HCT116 (cell line): Measurements from ENCODE around the gene IL1RL1. TPM values are rescaled to one million over a fixed set of nuclear protein-coding genes. Genes with fewer than 3 reads are reported as not detected.

Experiments used
- ATAC-seq: fragments of 200-7000 bp; cut with Tn5 transposase; 2 replicates; pipeline ENCODE4 v1.9.1; 2020; ENCODE audit warnings: mild to moderate bottlenecking, moderate library complexity
- BruUV-seq: library from RNA; stranded (reverse); fragments of 400-500 nt; replicated peaks from 2 replicates; lab custom pipeline; 2021; lab: Mats Ljungman, UMichigan
- CTCF ChIA-PET: fragments of 300-600 bp; sonication (Branson Sonifier 250); formaldehyde crosslinking; loops from one replicate; lab custom pipeline; 2021; ENCODE audit warnings: antibody characterized with exemption; lab: Charles Lee
- POLR2A ChIA-PET: fragments of 300-600, 350-600 bp; sonication (Branson Sonifier 250); formaldehyde crosslinking; loops from one replicate; lab custom pipeline; 2021; ENCODE audit warnings: antibody characterized with exemption; lab: Charles Lee
- RAD21 ChIA-PET, 2 experiments: fragments of 300-600 bp; sonication (Branson Sonifier 250); formaldehyde crosslinking; loops; one replicate each; lab custom pipeline; 2023; ENCODE audit warnings: low total read pairs in 2 of 2; ENCODE audit not compliant: uncharacterized antibody in 2 of 2, unreplicated experiment in 2 of 2, low non-redundant PET in 1 of 2; lab: Charles Lee
- DNase-seq: peaks from one replicate; pipeline ENCODE4 v3.0.0-alpha.2; 2010; ENCODE audit warnings: low read depth, low spot score
- H2AFZ ChIP-seq: fragments of 200-600 bp; shearing (Covaris generic), sonication (generic); 2 replicates; pipeline ENCODE4 v1.6.1; 2017; ENCODE audit warnings: low read depth, mixed run types, mixed read lengths, antibody characterized with exemption, low read length; ENCODE audit not compliant: poor library complexity, severe bottlenecking
- H3K27ac ChIP-seq: 2 replicates; pipeline ENCODE4 v1.5.1; 2012; ENCODE audit warnings: low read depth, low read length
- H3K27me3 ChIP-seq: fragments of 200-600 bp; sonication (generic); 2 replicates; pipeline ENCODE4 v1.6.1; 2016; ENCODE audit warnings: mixed run types, low read length, mixed read lengths; ENCODE audit not compliant: insufficient read depth
- H3K36me3 ChIP-seq, 2 experiments: fragments of 200-500 bp in 1 of 2; fragments of 200-600 bp in 1 of 2; sonication (Bioruptor generic) in 1 of 2; sonication (generic) in 1 of 2; 2 replicates each; pipeline versions ENCODE4 v1.5.1 to v1.6.1; 2014 to 2016; ENCODE audit warnings: low read length in 2 of 2, inconsistent platforms in 1 of 2, mixed read lengths in 1 of 2, mixed run types in 1 of 2; ENCODE audit not compliant: insufficient read depth in 2 of 2, control insufficient read depth in 1 of 2
- H3K4me1 ChIP-seq, 2 experiments: fragments of 200-600 bp in 1 of 2; sonication (generic) in 1 of 2; 2 replicates each; pipeline versions ENCODE4 v1.5.1 to v1.6.1; 2012 to 2017; ENCODE audit warnings: low read length in 2 of 2, inconsistent platforms in 1 of 2, mild to moderate bottlenecking in 1 of 2, mixed read lengths in 1 of 2, mixed run types in 1 of 2, moderate library complexity in 1 of 2; ENCODE audit not compliant: insufficient read depth in 2 of 2, control insufficient read depth in 1 of 2
- H3K4me2 ChIP-seq: fragments of 200-600 bp; sonication (generic); 2 replicates; pipeline ENCODE4 v1.6.1; 2017; ENCODE audit warnings: mixed run types, low read length, mixed read lengths
- H3K4me3 ChIP-seq, 2 experiments: fragments of 200-600 bp in 1 of 2; sonication (generic) in 1 of 2; replicated peaks in 1 of 2; 2 replicates each; pipeline ENCODE4 v1.5.1; 2011 to 2016; ENCODE audit warnings: low read length in 2 of 2, control low read depth in 1 of 2, low read depth in 1 of 2, mild to moderate bottlenecking in 1 of 2, mixed read lengths in 1 of 2, mixed run types in 1 of 2
- H3K79me2 ChIP-seq: fragments of 200-600 bp; sonication (generic); 2 replicates; pipeline ENCODE4 v1.6.1; 2017; ENCODE audit warnings: mild to moderate bottlenecking, mixed run types, low read length, moderate library complexity, mixed read lengths; ENCODE audit not compliant: insufficient read depth
- H3K9ac ChIP-seq: fragments of 200-600 bp; sonication (generic); 2 replicates; pipeline ENCODE4 v1.6.1; 2016; ENCODE audit warnings: low read length, mixed read lengths
- H3K9me2 ChIP-seq: fragments of 200-600 bp; sonication (generic), shearing (Covaris generic); 2 replicates; pipeline ENCODE4 v1.6.1; 2017; ENCODE audit warnings: mixed run types, mild to moderate bottlenecking, moderate library complexity; ENCODE audit not compliant: insufficient read depth
- H3K9me3 ChIP-seq, 2 experiments: fragments of 200-500 bp in 1 of 2; fragments of 200-600 bp in 1 of 2; sonication (Bioruptor generic) in 1 of 2; sonication (generic) in 1 of 2; 2 replicates each; pipeline ENCODE4 v1.6.1; 2014 to 2017; ENCODE audit warnings: low read length in 2 of 2, mixed read lengths in 2 of 2, inconsistent platforms in 1 of 2, low read depth in 1 of 2, mild to moderate bottlenecking in 1 of 2, mixed run types in 1 of 2, moderate library complexity in 1 of 2; ENCODE audit not compliant: control insufficient read depth in 1 of 2, insufficient read depth in 1 of 2
- H4K20me1 ChIP-seq: fragments of 200-600 bp; sonication (generic), shearing (Covaris generic); 2 replicates; pipeline ENCODE4 v1.6.1; 2017; ENCODE audit warnings: mixed run types, mild to moderate bottlenecking, moderate library complexity; ENCODE audit not compliant: insufficient read depth
- ATF3 ChIP-seq: IDR thresholded peaks from 2 replicates; pipeline ENCODE4 v1.6.1; 2012
- CBX3 ChIP-seq: IDR thresholded peaks from 2 replicates; pipeline ENCODE4 v1.6.1; 2012; ENCODE audit warnings: low read depth
- CTCF ChIP-seq, 3 experiments: fragments of 200-600 bp in 1 of 3; sonication (generic) in 1 of 3; IDR thresholded peaks in 2 of 3; conservative IDR thresholded peaks in 1 of 3; 2 replicates each; pipeline ENCODE4 v1.5.1; 2012 to 2017; ENCODE audit warnings: low read depth in 2 of 3, low read length in 2 of 3, antibody characterized with exemption in 1 of 3, borderline replicate concordance in 1 of 3, control low read depth in 1 of 3, mild to moderate bottlenecking in 1 of 3, mixed read lengths in 1 of 3, mixed run types in 1 of 3, moderate library complexity in 1 of 3; ENCODE audit not compliant: insufficient read depth in 1 of 3
- ELF1 ChIP-seq: IDR thresholded peaks from 2 replicates; pipeline ENCODE4 v1.6.1; 2012; ENCODE audit warnings: low read depth, borderline replicate concordance
- EZH2 ChIP-seq: fragments of 200-600 bp; sonication (generic); IDR thresholded peaks from 2 replicates; pipeline ENCODE4 v1.6.1; 2017; ENCODE audit warnings: antibody characterized with exemption, mixed run types
- FOSL1 ChIP-seq: IDR thresholded peaks from 2 replicates; pipeline ENCODE4 v1.6.1; 2012; ENCODE audit warnings: low read depth
- JUND ChIP-seq: IDR thresholded peaks from 2 replicates; pipeline ENCODE4 v1.6.1; 2012
- POLR2A ChIP-seq: IDR thresholded peaks from 2 replicates; pipeline ENCODE4 v1.7.0; 2011; ENCODE audit warnings: borderline replicate concordance; ENCODE audit not compliant: insufficient read depth, insufficient read length; ENCODE audit errors: extremely low read depth
- RAD21 ChIP-seq: IDR thresholded peaks from 2 replicates; pipeline ENCODE4 v1.6.1; 2012; ENCODE audit warnings: low read depth, mild to moderate bottlenecking
- REST ChIP-seq: IDR thresholded peaks from 2 replicates; pipeline ENCODE4 v1.6.1; 2012; ENCODE audit warnings: low read depth
- TCF7L2 ChIP-seq: IDR thresholded peaks from 2 replicates; pipeline ENCODE4 v1.7.0; 2011; ENCODE audit warnings: borderline replicate concordance, inconsistent platforms; ENCODE audit not compliant: insufficient read depth, insufficient read length; ENCODE audit errors: extremely low read depth
- YY1 ChIP-seq: IDR thresholded peaks from 2 replicates; pipeline ENCODE4 v1.6.1; 2011; ENCODE audit warnings: low read length, low read depth, moderate library complexity, mild to moderate bottlenecking; ENCODE audit not compliant: insufficient replicate concordance; ENCODE audit errors: extremely low read depth
- ZBTB33 ChIP-seq: IDR thresholded peaks from 2 replicates; pipeline ENCODE4 v1.6.1; 2011; ENCODE audit warnings: mild to moderate bottlenecking, low read length, moderate library complexity; ENCODE audit not compliant: insufficient replicate concordance; ENCODE audit errors: extremely low read depth
- ZNF274 ChIP-seq: fragments of 200-500 bp; sonication (Bioruptor generic); IDR thresholded peaks from 2 replicates; pipeline ENCODE4 v1.6.1; 2014; ENCODE audit warnings: mild to moderate bottlenecking, low read depth, low read length, inconsistent platforms
- intact Hi-C: fragments of 100-400 bp; cut with micrococcal nuclease; formaldehyde crosslinking; loops from 2 replicates; pipeline ENCODE4 v1.10.0; 2022
- total RNA-seq: library from RNA; stranded (reverse); gene quantifications from one replicate; pipeline ENCODE4 v1.2.1, GENCODE V29; 2021; ENCODE audit not compliant: unreplicated experiment

Gene IL1RL1
- total RNA-seq, 1 experiment from 2014 or later = not detected

DNA sequence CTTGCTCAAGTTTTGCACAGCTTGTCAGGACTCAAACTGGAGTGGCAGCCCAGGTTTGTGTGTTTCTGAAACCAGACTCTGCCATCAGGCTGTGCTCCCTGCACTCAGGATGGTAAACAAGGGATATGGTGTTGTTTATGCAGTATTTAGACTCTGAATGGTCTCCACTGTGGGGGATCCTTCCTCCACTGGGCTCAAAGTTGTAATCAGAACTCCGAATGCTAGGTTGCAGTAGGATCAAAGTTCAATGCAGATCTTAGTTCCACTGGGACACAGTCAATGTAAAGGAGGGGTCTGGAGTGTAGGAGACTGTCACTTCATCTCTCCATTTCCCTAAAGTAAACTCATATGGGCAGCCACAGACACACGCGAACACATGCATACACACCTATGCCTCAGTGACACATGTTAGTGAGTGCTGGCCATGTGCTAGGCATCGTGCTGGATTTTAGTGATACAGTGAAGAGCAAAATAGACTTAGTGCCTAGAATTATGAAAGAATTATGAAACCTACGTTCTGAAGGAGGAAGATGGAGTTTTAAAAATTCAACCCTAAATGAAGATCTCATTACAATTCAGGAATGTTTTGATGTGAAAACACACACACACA, 50.4 kb downstream of the IL1RL1 start:
- Histone ChIP-seq H3K9me3 (peaks cover 0 to 4% of the 10 kb centered on the region in 2 experiments; a peak in 1 of 4 replicates), H3K4me2 (no peak overlapping the region), H3K27ac (no peak overlapping the region), H3K79me2 (no peaks in the 10 kb centered on the region), H2AFZ (no peak overlapping the region), H3K9ac (no peak overlapping the region), H3K4me1 (no peaks in the 10 kb centered on the region), H4K20me1 (no peaks in the 10 kb centered on the region), H3K36me3 (no peaks in the 10 kb centered on the region), H3K27me3 (no peaks in the 10 kb centered on the region), H3K4me3 (no peak overlapping the region), H3K9me2 (no peaks in the 10 kb centered on the region)
- DNase-seq (no peak), ATAC-seq (no peak)
- ChIA-PET RAD21 (no interaction called here), POLR2A (no interaction called here), CTCF (no interaction called here)
- intact Hi-C loops = no loop called here
- TF ChIP-seq RAD21 = no peak
- TF ChIP-seq CBX3 = no peak
- TF ChIP-seq JUND = no peak
- TF ChIP-seq ATF3 = no peak
- no peak for TF ChIP-seq REST
- TF ChIP-seq TCF7L2 = no peak
- TF ChIP-seq ELF1 = no peak
- no peak for TF ChIP-seq EZH2
- no peak for TF ChIP-seq POLR2A
- no peak for TF ChIP-seq CTCF (IDR thresholded peaks at IDR 0.05 in 2 of 3, conservative IDR thresholded peaks at IDR 0.05 in 1 of 3; ENCODE audit: borderline replicate concordance in 1 of 3, insufficient read depth in 1 of 3, low read depth in 2 of 3, low read length in 2 of 3)
- TF ChIP-seq YY1 = no peak
- no peak for TF ChIP-seq ZBTB33
- no peak for TF ChIP-seq FOSL1
- TF ChIP-seq ZNF274 = no peak
- BruUV-seq = no TSS peak
